ENCODE measurements around the gene ZBTB20. TPM values are rescaled to one million over a fixed set of nuclear protein-coding genes. Genes with fewer than 3 reads are reported as not detected.

Gene ZBTB20
- total RNA-seq, 2 experiments from 2014 or later, result 5.1 to 5.3 TPM

- Mint-ChIP-seq H3K9me3 (no peaks in the 10 kb centered on the region), H3K36me3 (ENCODE audit: low read depth) (no peaks in the 10 kb centered on the region), H3K4me3 (no peak overlapping the region), H3K27ac (no peak overlapping the region), H3K4me1 (ENCODE audit: low read depth) (peaks cover 23% of the 10 kb centered on the region), H3K27me3 (no peaks in the 10 kb centered on the region)
- DNase-seq (no peak), ATAC-seq (no peak)
- ChIA-PET POLR2A (no interaction called here), CTCF (no interaction called here)
- intact Hi-C loops (cut with micrococcal nuclease), result no loop called here
- no peak for TF ChIP-seq CTCF (IDR thresholded peaks at IDR 0.05)
Measured at GRCh38 chr3:114760679-114761078, 386.4 kb downstream of the ZBTB20 start.

- POLR2A ChIA-PET, result interaction anchor here (0.7 kb wide), 1 partner anchor 144 kb away, joined by 3 read pairs; no protein-coding TSS in a partner anchor
- Mint-ChIP-seq H3K4me3 (no peak overlapping the region), H3K4me1 (ENCODE audit: low read depth) (peaks cover 11% of the 10 kb centered on the region), H3K27me3 (no peaks in the 10 kb centered on the region), H3K9me3 (no peaks in the 10 kb centered on the region), H3K27ac (no peak overlapping the region), H3K36me3 (ENCODE audit: low read depth) (no peaks in the 10 kb centered on the region)
- CTCF ChIA-PET, result no interaction called here
- DNase-seq, result no peak
- no peak for TF ChIP-seq CTCF (IDR thresholded peaks at IDR 0.05)
- ATAC-seq, result no peak
- intact Hi-C loops (cut with micrococcal nuclease), result no loop called here
Measured at GRCh38 chr3:114758831-114759699, 388.0 kb downstream of the ZBTB20 start.

- Mint-ChIP-seq H3K36me3 (ENCODE audit: low read depth) (no peaks in the 10 kb centered on the region), H3K4me1 (ENCODE audit: low read depth) (peaks cover 8% of the 10 kb centered on the region), H3K4me3 (no peak overlapping the region), H3K9me3 (no peaks in the 10 kb centered on the region), H3K27me3 (no peaks in the 10 kb centered on the region), H3K27ac (no peak overlapping the region)
- ATAC-seq, result no peak
- DNase-seq, result no peak
- POLR2A ChIA-PET, result no interaction called here
- CTCF ChIA-PET, result no interaction called here
- no peak for TF ChIP-seq CTCF (IDR thresholded peaks at IDR 0.05)
- intact Hi-C loops (cut with micrococcal nuclease), result no loop called here
Measured at GRCh38 chr3:114756506-114757279, 390.4 kb downstream of the ZBTB20 start.

GRCh38 chr3:114746502-114746901, 400.6 kb downstream of the ZBTB20 start:
- Mint-ChIP-seq H3K27me3 (no peaks in the 10 kb centered on the region), H3K9me3 (no peaks in the 10 kb centered on the region), H3K27ac (peak overlapping the region; percentile 83), H3K4me1 (ENCODE audit: low read depth) (peaks cover 20% of the 10 kb centered on the region), H3K36me3 (ENCODE audit: low read depth) (peaks cover 3% of the 10 kb centered on the region), H3K4me3 (peak overlapping the region; percentile 64)
- DNase-seq (no peak), ATAC-seq (no peak)
- intact Hi-C loops (cut with micrococcal nuclease), result no loop called here
- POLR2A ChIA-PET, result no interaction called here
- CTCF ChIA-PET, result no interaction called here
- no peak for TF ChIP-seq CTCF (IDR thresholded peaks at IDR 0.05)

Measured in activated CD8-positive, alpha-beta T cell treated with anti-CD3 and anti-CD28 coated beads for 36 hours (primary cell).